HuH-7.5 (cell line): Measurements from ENCODE around the gene DLST.
A peak's percentile ranks its signal among the peaks of the same experiment; 100 is the strongest.
"Not testable (repeated sequence)": the region's sequence is repeated elsewhere in the genome, so short reads cannot be mapped to it uniquely, and the experiment has no call there.

Source experiments
- DNase-seq: peaks from one replicate; pipeline ENCODE4 v3.0.0; 2011; ENCODE audit warnings: low spot score

Gene DLST

GRCh38 chr14:74917646-74918081, 35.9 kb downstream of the DLST start:
- no peak for DNase-seq

- no peak for DNase-seq
These were observed 36.7 kb downstream of the DLST start for GRCh38 chr14:74918380-74918779.

- no peak for DNase-seq
These were observed 37.9 kb downstream of the DLST start for GRCh38 chr14:74919421-74920165.

- DNase-seq: no peak
These were observed 38.6 kb downstream of the DLST start for GRCh38 chr14:74920281-74920680.

- no peak for DNase-seq
These were observed 39.4 kb downstream of the DLST start for GRCh38 chr14:74921053-74921620.

- no peak for DNase-seq
These were observed 40.5 kb downstream of the DLST start for GRCh38 chr14:74921987-74922751.

GRCh38 chr14:74922752-74923401, 41.2 kb downstream of the DLST start, which contains the start of gene RPS6KL1:
TSS of gene RPS6KL1 (minus strand) at chr14:74923260. CDS start at chr14:74921541, 1,719 bp downstream.
- peak; percentile 97 for DNase-seq

GRCh38 chr14:74924061-74924460, 42.3 kb downstream of the DLST start:
- DNase-seq: no peak

- no peak for DNase-seq
These were observed 45.5 kb downstream of the DLST start for GRCh38 chr14:74927225-74927624.

- no peak for DNase-seq
These were observed 47.5 kb downstream of the DLST start for GRCh38 chr14:74929242-74929641.

- DNase-seq: not testable (repeated sequence)
These were observed 50.0 kb downstream of the DLST start for GRCh38 chr14:74931744-74932143.

- DNase-seq: no peak
These were observed 50.7 kb downstream of the DLST start for GRCh38 chr14:74932401-74932901.

- DNase-seq: not testable (repeated sequence)
These were observed 51.2 kb downstream of the DLST start for GRCh38 chr14:74932936-74933335.

GRCh38 chr14:74934041-74934440, 52.3 kb downstream of the DLST start:
- no peak for DNase-seq

- DNase-seq: no peak
These were observed 53.0 kb downstream of the DLST start for GRCh38 chr14:74934476-74935359.

GRCh38 chr14:74935360-74935680, 53.6 kb downstream of the DLST start:
- DNase-seq: no peak

- DNase-seq: no peak
These were observed 54.4 kb downstream of the DLST start for GRCh38 chr14:74936151-74936550.

GRCh38 chr14:74936731-74937130, 55.0 kb downstream of the DLST start:
- DNase-seq: no peak

GRCh38 chr14:74937171-74937570, 55.5 kb downstream of the DLST start:
- no peak for DNase-seq

- no peak for DNase-seq
These were observed 57.1 kb downstream of the DLST start for GRCh38 chr14:74938531-74939495.
